ENCODE data around the gene HSPH1.

DNA sequence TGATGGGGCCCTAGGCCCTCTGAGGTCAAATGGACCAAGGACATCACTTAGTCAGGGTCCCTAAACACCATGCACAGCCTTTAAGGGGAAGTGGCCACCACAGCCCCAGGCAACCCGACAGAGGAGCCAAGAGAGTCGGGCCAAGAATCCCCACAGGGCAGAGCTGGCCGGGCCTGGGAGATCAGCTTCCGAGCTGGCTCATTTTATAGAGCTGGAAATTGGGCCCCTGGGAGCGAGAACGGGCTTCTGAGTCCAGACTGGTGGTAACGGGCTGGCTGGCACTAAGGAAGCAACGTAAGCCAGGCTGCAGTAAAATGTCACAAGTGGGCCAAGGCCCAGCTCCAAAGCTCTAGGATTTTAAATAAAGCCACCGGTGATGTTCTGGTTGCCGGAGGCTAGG, 51.1 kb downstream of the HSPH1 start:
- TF ChIP-seq, protein P1, sequence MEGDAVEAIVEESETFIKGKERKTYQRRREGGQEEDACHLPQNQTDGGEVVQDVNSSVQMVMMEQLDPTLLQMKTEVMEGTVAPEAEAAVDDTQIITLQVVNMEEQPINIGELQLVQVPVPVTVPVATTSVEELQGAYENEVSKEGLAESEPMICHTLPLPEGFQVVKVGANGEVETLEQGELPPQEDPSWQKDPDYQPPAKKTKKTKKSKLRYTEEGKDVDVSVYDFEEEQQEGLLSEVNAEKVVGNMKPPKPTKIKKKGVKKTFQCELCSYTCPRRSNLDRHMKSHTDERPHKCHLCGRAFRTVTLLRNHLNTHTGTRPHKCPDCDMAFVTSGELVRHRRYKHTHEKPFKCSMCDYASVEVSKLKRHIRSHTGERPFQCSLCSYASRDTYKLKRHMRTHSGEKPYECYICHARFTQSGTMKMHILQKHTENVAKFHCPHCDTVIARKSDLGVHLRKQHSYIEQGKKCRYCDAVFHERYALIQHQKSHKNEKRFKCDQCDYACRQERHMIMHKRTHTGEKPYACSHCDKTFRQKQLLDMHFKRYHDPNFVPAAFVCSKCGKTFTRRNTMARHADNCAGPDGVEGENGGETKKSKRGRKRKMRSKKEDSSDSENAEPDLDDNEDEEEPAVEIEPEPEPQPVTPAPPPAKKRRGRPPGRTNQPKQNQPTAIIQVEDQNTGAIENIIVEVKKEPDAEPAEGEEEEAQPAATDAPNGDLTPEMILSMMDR (IDR thresholded peaks at IDR 0.05 in 2 of 3, conservative IDR thresholded peaks at IDR 0.05 in 1 of 3; ENCODE audit: borderline replicate concordance in 1 of 3, insufficient read depth in 1 of 3, low read depth in 2 of 3, low read length in 2 of 3), result no peak
- no peak for TF ChIP-seq YY1 (IDR thresholded peaks at IDR 0.05; ENCODE audit: extremely low read depth, insufficient replicate concordance, low read depth, low read length)
- TF ChIP-seq, protein P2, sequence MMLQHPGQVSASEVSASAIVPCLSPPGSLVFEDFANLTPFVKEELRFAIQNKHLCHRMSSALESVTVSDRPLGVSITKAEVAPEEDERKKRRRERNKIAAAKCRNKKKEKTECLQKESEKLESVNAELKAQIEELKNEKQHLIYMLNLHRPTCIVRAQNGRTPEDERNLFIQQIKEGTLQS (IDR thresholded peaks at IDR 0.05), result no peak
- TF ChIP-seq, protein P3, sequence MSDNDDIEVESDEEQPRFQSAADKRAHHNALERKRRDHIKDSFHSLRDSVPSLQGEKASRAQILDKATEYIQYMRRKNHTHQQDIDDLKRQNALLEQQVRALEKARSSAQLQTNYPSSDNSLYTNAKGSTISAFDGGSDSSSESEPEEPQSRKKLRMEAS (IDR thresholded peaks at IDR 0.05), result no peak
- no peak for TF ChIP-seq POLR2A (IDR thresholded peaks at IDR 0.05; ENCODE audit: borderline replicate concordance, extremely low read depth, insufficient read depth, insufficient read length)
- TF ChIP-seq, protein P4, sequence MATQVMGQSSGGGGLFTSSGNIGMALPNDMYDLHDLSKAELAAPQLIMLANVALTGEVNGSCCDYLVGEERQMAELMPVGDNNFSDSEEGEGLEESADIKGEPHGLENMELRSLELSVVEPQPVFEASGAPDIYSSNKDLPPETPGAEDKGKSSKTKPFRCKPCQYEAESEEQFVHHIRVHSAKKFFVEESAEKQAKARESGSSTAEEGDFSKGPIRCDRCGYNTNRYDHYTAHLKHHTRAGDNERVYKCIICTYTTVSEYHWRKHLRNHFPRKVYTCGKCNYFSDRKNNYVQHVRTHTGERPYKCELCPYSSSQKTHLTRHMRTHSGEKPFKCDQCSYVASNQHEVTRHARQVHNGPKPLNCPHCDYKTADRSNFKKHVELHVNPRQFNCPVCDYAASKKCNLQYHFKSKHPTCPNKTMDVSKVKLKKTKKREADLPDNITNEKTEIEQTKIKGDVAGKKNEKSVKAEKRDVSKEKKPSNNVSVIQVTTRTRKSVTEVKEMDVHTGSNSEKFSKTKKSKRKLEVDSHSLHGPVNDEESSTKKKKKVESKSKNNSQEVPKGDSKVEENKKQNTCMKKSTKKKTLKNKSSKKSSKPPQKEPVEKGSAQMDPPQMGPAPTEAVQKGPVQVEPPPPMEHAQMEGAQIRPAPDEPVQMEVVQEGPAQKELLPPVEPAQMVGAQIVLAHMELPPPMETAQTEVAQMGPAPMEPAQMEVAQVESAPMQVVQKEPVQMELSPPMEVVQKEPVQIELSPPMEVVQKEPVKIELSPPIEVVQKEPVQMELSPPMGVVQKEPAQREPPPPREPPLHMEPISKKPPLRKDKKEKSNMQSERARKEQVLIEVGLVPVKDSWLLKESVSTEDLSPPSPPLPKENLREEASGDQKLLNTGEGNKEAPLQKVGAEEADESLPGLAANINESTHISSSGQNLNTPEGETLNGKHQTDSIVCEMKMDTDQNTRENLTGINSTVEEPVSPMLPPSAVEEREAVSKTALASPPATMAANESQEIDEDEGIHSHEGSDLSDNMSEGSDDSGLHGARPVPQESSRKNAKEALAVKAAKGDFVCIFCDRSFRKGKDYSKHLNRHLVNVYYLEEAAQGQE (IDR thresholded peaks at IDR 0.05; ENCODE audit: low read depth), result no peak
- TF ChIP-seq RAD21 (IDR thresholded peaks at IDR 0.05; ENCODE audit: low read depth), result no peak
- TF ChIP-seq, protein P5, sequence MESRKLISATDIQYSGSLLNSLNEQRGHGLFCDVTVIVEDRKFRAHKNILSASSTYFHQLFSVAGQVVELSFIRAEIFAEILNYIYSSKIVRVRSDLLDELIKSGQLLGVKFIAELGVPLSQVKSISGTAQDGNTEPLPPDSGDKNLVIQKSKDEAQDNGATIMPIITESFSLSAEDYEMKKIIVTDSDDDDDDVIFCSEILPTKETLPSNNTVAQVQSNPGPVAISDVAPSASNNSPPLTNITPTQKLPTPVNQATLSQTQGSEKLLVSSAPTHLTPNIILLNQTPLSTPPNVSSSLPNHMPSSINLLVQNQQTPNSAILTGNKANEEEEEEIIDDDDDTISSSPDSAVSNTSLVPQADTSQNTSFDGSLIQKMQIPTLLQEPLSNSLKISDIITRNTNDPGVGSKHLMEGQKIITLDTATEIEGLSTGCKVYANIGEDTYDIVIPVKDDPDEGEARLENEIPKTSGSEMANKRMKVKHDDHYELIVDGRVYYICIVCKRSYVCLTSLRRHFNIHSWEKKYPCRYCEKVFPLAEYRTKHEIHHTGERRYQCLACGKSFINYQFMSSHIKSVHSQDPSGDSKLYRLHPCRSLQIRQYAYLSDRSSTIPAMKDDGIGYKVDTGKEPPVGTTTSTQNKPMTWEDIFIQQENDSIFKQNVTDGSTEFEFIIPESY (IDR thresholded peaks at IDR 0.05; ENCODE audit: extremely low read depth, insufficient replicate concordance, low read length), result no peak
- TF ChIP-seq ZNF274 (IDR thresholded peaks at IDR 0.05; ENCODE audit: low read depth, low read length), result no peak
- TF ChIP-seq EZH2phosphoT487 (IDR thresholded peaks at IDR 0.05; ENCODE audit: borderline replicate concordance), result no peak
- no peak for TF ChIP-seq EZH2 (IDR thresholded peaks at IDR 0.05)
